ENCODE measurements around the gene DIP2A.

The DIP2A gene

GRCh38 chr21:46551636-46552241 lies 93.0 kb downstream of the DIP2A start:
- Histone ChIP-seq H3K36me3 (ENCODE audit: insufficient read depth, low read length) (peaks cover 7% of the 10 kb centered on the region; the same call in 1 of the 2 replicates), H3K9me3 (ENCODE audit: control insufficient read depth, insufficient read depth, low read length) (no peaks in the 10 kb centered on the region), H3K9ac (ENCODE audit: low read depth, low read length) (no peak overlapping the region), H3K4me1 (ENCODE audit: insufficient read depth, low read length) (no peaks in the 10 kb centered on the region)

- Histone ChIP-seq H3K9me3 (ENCODE audit: control insufficient read depth, insufficient read depth, low read length) (no peaks in the 10 kb centered on the region), H3K9ac (ENCODE audit: low read depth, low read length) (no peak overlapping the region), H3K4me1 (ENCODE audit: insufficient read depth, low read length) (no peaks in the 10 kb centered on the region), H3K36me3 (ENCODE audit: insufficient read depth, low read length) (peaks cover 3% of the 10 kb centered on the region; the same call in 1 of the 2 replicates)
These were observed 93.6 kb downstream of the DIP2A start for GRCh38 chr21:46552274-46552673.

- no peaks in the 10 kb centered on the region for H3K4me1 ChIP-seq (ENCODE audit: insufficient read depth, low read length)
- no peaks in the 10 kb centered on the region for H3K9me3 ChIP-seq (ENCODE audit: control insufficient read depth, insufficient read depth, low read length)
- H3K9ac ChIP-seq (ENCODE audit: low read depth, low read length), result no peak overlapping the region
- peaks cover 3% of the 10 kb centered on the region; the same call in 1 of the 2 replicates for H3K36me3 ChIP-seq (ENCODE audit: insufficient read depth, low read length)
These were observed 94.2 kb downstream of the DIP2A start for GRCh38 chr21:46552865-46553379.

GRCh38 chr21:46553993-46554392 lies 95.3 kb downstream of the DIP2A start:
- peaks cover 3% of the 10 kb centered on the region; the same call in 1 of the 2 replicates for H3K36me3 ChIP-seq (ENCODE audit: insufficient read depth, low read length)
- no peaks in the 10 kb centered on the region for H3K9me3 ChIP-seq (ENCODE audit: control insufficient read depth, insufficient read depth, low read length)

GRCh38 chr21:46554431-46555224 lies 95.9 kb downstream of the DIP2A start:
- Histone ChIP-seq H3K36me3 (ENCODE audit: insufficient read depth, low read length) (peaks cover 3% of the 10 kb centered on the region; the same call in 1 of the 2 replicates), H3K4me1 (ENCODE audit: insufficient read depth, low read length) (no peaks in the 10 kb centered on the region), H3K9me3 (ENCODE audit: control insufficient read depth, insufficient read depth, low read length) (no peaks in the 10 kb centered on the region), H3K9ac (ENCODE audit: low read depth, low read length) (no peak overlapping the region)

More at GRCh38 chr21:46553993-46554392, 95.3 kb downstream of the DIP2A start:
- Histone ChIP-seq H3K4me1 (ENCODE audit: insufficient read depth, low read length) (no peaks in the 10 kb centered on the region), H3K9ac (ENCODE audit: low read depth, low read length) (no peak overlapping the region)

- H3K9ac ChIP-seq (ENCODE audit: low read depth, low read length), result no peak overlapping the region
- H3K9me3 ChIP-seq (ENCODE audit: control insufficient read depth, insufficient read depth, low read length), result no peaks in the 10 kb centered on the region
- peaks cover 3% of the 10 kb centered on the region; the same call in 1 of the 2 replicates for H3K36me3 ChIP-seq (ENCODE audit: insufficient read depth, low read length)
- H3K4me1 ChIP-seq (ENCODE audit: insufficient read depth, low read length), result no peaks in the 10 kb centered on the region
These were observed 96.5 kb downstream of the DIP2A start for GRCh38 chr21:46555225-46555617.

- Histone ChIP-seq H3K4me1 (ENCODE audit: insufficient read depth, low read length) (no peaks in the 10 kb centered on the region), H3K36me3 (ENCODE audit: insufficient read depth, low read length) (peaks cover 3% of the 10 kb centered on the region; the same call in 1 of the 2 replicates), H3K9me3 (ENCODE audit: control insufficient read depth, insufficient read depth, low read length) (no peaks in the 10 kb centered on the region)
These were observed 97.0 kb downstream of the DIP2A start for GRCh38 chr21:46555678-46556077.

GRCh38 chr21:46556802-46557201 lies 98.1 kb downstream of the DIP2A start:
- no peaks in the 10 kb centered on the region for H3K9me3 ChIP-seq (ENCODE audit: control insufficient read depth, insufficient read depth, low read length)
- no peaks in the 10 kb centered on the region for H3K4me1 ChIP-seq (ENCODE audit: insufficient read depth, low read length)
- peaks cover 3% of the 10 kb centered on the region; the same call in 1 of the 2 replicates for H3K36me3 ChIP-seq (ENCODE audit: insufficient read depth, low read length)
- no peak overlapping the region for H3K9ac ChIP-seq (ENCODE audit: low read depth, low read length)

More at GRCh38 chr21:46555678-46556077, 97.0 kb downstream of the DIP2A start:
- no peak overlapping the region for H3K9ac ChIP-seq (ENCODE audit: low read depth, low read length)

- H3K36me3 ChIP-seq (ENCODE audit: insufficient read depth, low read length), result peaks cover 3% of the 10 kb centered on the region; the same call in 1 of the 2 replicates
- H3K9ac ChIP-seq (ENCODE audit: low read depth, low read length), result no peak overlapping the region
- H3K4me1 ChIP-seq (ENCODE audit: insufficient read depth, low read length), result no peaks in the 10 kb centered on the region
- H3K9me3 ChIP-seq (ENCODE audit: control insufficient read depth, insufficient read depth, low read length), result no peaks in the 10 kb centered on the region
These were observed 98.8 kb downstream of the DIP2A start for GRCh38 chr21:46557469-46557868.

- Histone ChIP-seq H3K4me1 (ENCODE audit: insufficient read depth, low read length) (no peaks in the 10 kb centered on the region), H3K36me3 (ENCODE audit: insufficient read depth, low read length) (peaks cover 3% of the 10 kb centered on the region; the same call in 1 of the 2 replicates), H3K9me3 (ENCODE audit: control insufficient read depth, insufficient read depth, low read length) (no peaks in the 10 kb centered on the region), H3K9ac (ENCODE audit: low read depth, low read length) (no peak overlapping the region)
These were observed 99.3 kb downstream of the DIP2A start for GRCh38 chr21:46557919-46558392.

GRCh38 chr21:46559291-46559983 lies 100.7 kb downstream of the DIP2A start:
- Histone ChIP-seq H3K4me1 (ENCODE audit: insufficient read depth, low read length) (no peaks in the 10 kb centered on the region), H3K9ac (ENCODE audit: low read depth, low read length) (no peak overlapping the region), H3K36me3 (ENCODE audit: insufficient read depth, low read length) (peaks cover 3% of the 10 kb centered on the region; the same call in 1 of the 2 replicates), H3K9me3 (ENCODE audit: control insufficient read depth, insufficient read depth, low read length) (no peaks in the 10 kb centered on the region)

- Histone ChIP-seq H3K36me3 (ENCODE audit: insufficient read depth, low read length) (peaks cover 6% of the 10 kb centered on the region), H3K9ac (ENCODE audit: low read depth, low read length) (no peak overlapping the region), H3K4me1 (ENCODE audit: insufficient read depth, low read length) (no peaks in the 10 kb centered on the region), H3K9me3 (ENCODE audit: control insufficient read depth, insufficient read depth, low read length) (no peaks in the 10 kb centered on the region)
These were observed 102.1 kb downstream of the DIP2A start for GRCh38 chr21:46560568-46561444.

- Histone ChIP-seq H3K9me3 (ENCODE audit: control insufficient read depth, insufficient read depth, low read length) (no peaks in the 10 kb centered on the region), H3K9ac (ENCODE audit: low read depth, low read length) (no peak overlapping the region), H3K4me1 (ENCODE audit: insufficient read depth, low read length) (no peaks in the 10 kb centered on the region), H3K36me3 (ENCODE audit: insufficient read depth, low read length) (peaks cover 7% of the 10 kb centered on the region)
These were observed 102.9 kb downstream of the DIP2A start for GRCh38 chr21:46561445-46562090.
